K562 (cell line): Measurements from ENCODE around the gene RAMAC. TPM values are rescaled to one million over a fixed set of nuclear protein-coding genes. Genes with fewer than 3 reads are reported as not detected.

Experiments used
- ATAC-seq: fragments of 200-7000 bp; cut with Tn5 transposase; 3 replicates; pipeline ENCODE4 v1.9.1; 2020; ENCODE audit warnings: moderate library complexity
- BruUV-seq: library from RNA; stranded (reverse); fragments of 400-500 nt; replicated peaks from 2 replicates; lab custom pipeline; 2021; lab: Mats Ljungman, UMichigan
- CTCF ChIA-PET: fragments of 300-600 bp; formaldehyde crosslinking; extraction: SDS; loops from one replicate; lab custom pipeline; 2021; ENCODE audit warnings: low intra/inter-chr PET ratio; lab: Yijun Ruan, JAX
- POLR2A ChIA-PET: fragments of 300-600, 350-650 bp; sonication (Branson Sonifier 250); formaldehyde crosslinking; extraction: SDS; loops from one replicate; lab custom pipeline; 2021; ENCODE audit warnings: antibody characterized with exemption, inconsistent platforms; lab: Yijun Ruan, JAX
- DNase-seq, 4 experiments: peaks; one replicate each; pipeline versions ENCODE4 v3.0.0 to v3.0.0-alpha.2; 2011 to 2018; ENCODE audit warnings: low spot score in 3 of 4, mixed read lengths in 3 of 4; ENCODE audit errors: extremely low read depth in 1 of 4
- FAIRE-seq: peaks from 2 replicates; lab custom pipeline; 2011; peaks lifted over from hg19 to GRCh38; lab: Jason Lieb, UNC
- H2AFZ ChIP-seq: 2 replicates; pipeline ENCODE4 v1.6.0; 2011; ENCODE audit warnings: low read depth, low read length, control low read depth, inconsistent platforms
- H3K27ac ChIP-seq: fragments of 200-600 bp; 3 replicates; pipeline ENCODE4 v1.8.0; 2011; ENCODE audit warnings: low read depth, mild to moderate bottlenecking, control low read depth, inconsistent platforms, low read length, moderate library complexity, mixed read lengths; ENCODE audit errors: extremely low read depth
- H3K27me3 ChIP-seq, 2 experiments: fragments of 300-600 bp in 1 of 2; 2 replicates in 1 of 2; 3 replicates in 1 of 2; pipeline versions ENCODE4 v1.6.0 to v1.8.0; 2011; ENCODE audit warnings: inconsistent platforms in 2 of 2, low read length in 2 of 2, mild to moderate bottlenecking in 1 of 2, mixed read lengths in 1 of 2, moderate library complexity in 1 of 2; ENCODE audit not compliant: control insufficient read depth in 2 of 2, insufficient read depth in 2 of 2
- H3K36me3 ChIP-seq: fragments of 300-600 bp; 3 replicates; pipeline ENCODE4 v1.8.0; 2011; ENCODE audit warnings: mild to moderate bottlenecking, low read length, inconsistent platforms; ENCODE audit not compliant: control insufficient read depth, insufficient read depth
- H3K4me1 ChIP-seq, 2 experiments: fragments of 200-600 bp in 1 of 2; replicated peaks in 1 of 2; 2 replicates in 1 of 2; 3 replicates in 1 of 2; pipeline versions ENCODE4 v1.5.1 to v1.8.0; 2011; ENCODE audit warnings: inconsistent platforms in 2 of 2, low read length in 2 of 2, mild to moderate bottlenecking in 1 of 2, mixed read lengths in 1 of 2, moderate library complexity in 1 of 2; ENCODE audit not compliant: control insufficient read depth in 2 of 2, insufficient read depth in 2 of 2
- H3K4me2 ChIP-seq: 2 replicates; pipeline ENCODE4 v1.6.1; 2011; ENCODE audit warnings: low read length, control low read depth, inconsistent platforms, mixed read lengths; ENCODE audit not compliant: insufficient read depth
- H3K4me3 ChIP-seq: fragments of 200-600 bp; sonication (generic), shearing (Covaris generic); 2 replicates; pipeline ENCODE4 v1.5.1; 2016; ENCODE audit warnings: control low read depth, inconsistent platforms
- H3K79me2 ChIP-seq: fragments of 200-600 bp; 3 replicates; pipeline ENCODE4 v1.8.0; 2011; ENCODE audit warnings: low read length, inconsistent platforms; ENCODE audit not compliant: control insufficient read depth, insufficient read depth
- H3K9ac ChIP-seq, 2 experiments: 2 replicates each; pipeline versions ENCODE4 v1.6.0 to v1.6.1; 2011; ENCODE audit warnings: low read depth in 2 of 2, low read length in 2 of 2, control low read depth in 1 of 2, inconsistent platforms in 1 of 2, mild to moderate bottlenecking in 1 of 2, mixed read lengths in 1 of 2; ENCODE audit not compliant: insufficient read depth in 1 of 2
- H3K9me1 ChIP-seq: one replicate; pipeline ENCODE4 v1.6.0; 2011; ENCODE audit warnings: inconsistent platforms, mild to moderate bottlenecking, low read length, moderate library complexity; ENCODE audit not compliant: control insufficient read depth, insufficient read depth
- H3K9me3 ChIP-seq: replicated peaks from 2 replicates; pipeline ENCODE4 v1.5.1; 2011; ENCODE audit warnings: low read depth, low read length, inconsistent platforms; ENCODE audit not compliant: control insufficient read depth, insufficient read depth
- H4K20me1 ChIP-seq: replicated peaks from 2 replicates; pipeline ENCODE4 v1.6.1; 2011; ENCODE audit warnings: low read length, inconsistent platforms, mixed read lengths; ENCODE audit not compliant: control insufficient read depth, insufficient read depth
- ARID2 ChIP-seq: fragments of 450-650 bp; IDR thresholded peaks from 2 replicates; pipeline ENCODE4 v1.6.1; 2017; ENCODE audit warnings: antibody characterized with exemption, mild to moderate bottlenecking
- CBX1 ChIP-seq: sonication (generic); IDR thresholded peaks from 2 replicates; pipeline ENCODE4 v1.6.1; 2016; ENCODE audit warnings: antibody characterized with exemption, low read depth, mild to moderate bottlenecking
- JUND ChIP-seq, 2 experiments: IDR thresholded peaks; 2 replicates in 1 of 2; 3 replicates in 1 of 2; pipeline ENCODE4 v1.6.1; 2011; ENCODE audit warnings: borderline replicate concordance in 2 of 2, low read depth in 2 of 2, low read length in 2 of 2, improper control_type of control experiment in 1 of 2, missing biosample characterization in 1 of 2, missing genetic modification characterization in 1 of 2, missing genetic modification reagents in 1 of 2
- MYC ChIP-seq, 2 experiments: fragments of 250-450 bp in 1 of 2; sonication (Bioruptor Pico) in 1 of 2; IDR thresholded peaks; 2 replicates each; pipeline versions ENCODE4 v1.5.1 to v1.6.1; 2012 to 2021; ENCODE audit warnings: low read depth in 2 of 2, borderline replicate concordance in 1 of 2, improper control_type of control experiment in 1 of 2, low read length in 1 of 2, mild to moderate bottlenecking in 1 of 2, moderate library complexity in 1 of 2
- RAD21 ChIP-seq, 2 experiments: fragments of 250-450 bp in 1 of 2; fragments of 450-650 bp in 1 of 2; sonication (Bioruptor Pico) in 1 of 2; formaldehyde crosslinking in 1 of 2; IDR thresholded peaks in 1 of 2; conservative IDR thresholded peaks in 1 of 2; 2 replicates each; pipeline versions ENCODE4 v1.4.0 to v1.8.0; 2020 to 2022; ENCODE audit warnings: mild to moderate bottlenecking in 2 of 2, moderate library complexity in 1 of 2
- TAF1 ChIP-seq: IDR thresholded peaks from 2 replicates; pipeline ENCODE4 v1.6.1; 2011; ENCODE audit warnings: mild to moderate bottlenecking, low read length, moderate library complexity; ENCODE audit not compliant: insufficient read depth, control insufficient read depth, severe bottlenecking; ENCODE audit errors: extremely low read depth
- ZNF592 ChIP-seq: fragments of 450-650 bp; IDR thresholded peaks from 2 replicates; pipeline ENCODE4 v1.6.1; 2017; ENCODE audit warnings: antibody characterized with exemption, mild to moderate bottlenecking
- WGBS: fragments of 100-300 bp; shearing (Covaris generic); methylation state at CpG from one replicate; pipeline ENCODE4 v1.1.6; 2016; ENCODE audit warnings: low coverage, mixed read lengths; ENCODE audit not compliant: insufficient coverage; ENCODE audit errors: missing lambda C conversion rate; 5-methylcytosine and 5-hydroxymethylcytosine counted together
- in situ Hi-C: fragments of 300-500 bp; cut with MboI; formaldehyde crosslinking; loops from 4 replicates; pipeline ENCODE4 v1.15.0; 2018; ENCODE audit warnings: inconsistent platforms, mixed read lengths
- intact Hi-C: fragments of 100-400 bp; cut with micrococcal nuclease; formaldehyde crosslinking; loops from 2 replicates; pipeline ENCODE4 v1.14.2; 2022
- polyA plus RNA-seq, 8 experiments: library from polyadenylated mRNA; depleted of rRNA in 4 of 8; stranded (reverse) in 5 of 8; unstranded in 3 of 8; fragments of >200 nt; fragmentation: Nextera tagmentation in 2 of 8; fragmentation: Illumina TruSeq in 1 of 8; extraction: Ambion mirVana in 2 of 8; extraction: Trizol in 1 of 8; gene quantifications; 2 replicates each; pipeline versions ENCODE4 v1.2.1 to v1.2.3, GENCODE V29; 2011 to 2014; ENCODE audit warnings: inconsistent platforms in 1 of 8, missing spikeins in 1 of 8
- total RNA-seq, 7 experiments: library from RNA; depleted of rRNA in 6 of 7; stranded (reverse); fragments of >200 nt in 6 of 7; fragmentation: Illumina TruSeq in 2 of 7; extraction: Trizol in 2 of 7; gene quantifications; 2 replicates each; pipeline versions ENCODE4 v1.2.1 to v1.2.3, GENCODE V29; 2011 to 2021; ENCODE audit warnings: low replicate concordance in 1 of 7
- TF ChIP-seq, protein P1 (sequence below): sonication (generic); formaldehyde crosslinking; IDR thresholded peaks from 2 replicates; pipeline ENCODE4 v1.8.0; 2022; ENCODE audit warnings: mild to moderate bottlenecking, missing genetic modification reagents
- TF ChIP-seq, protein P2 (sequence below): sonication (generic); IDR thresholded peaks from 2 replicates; pipeline ENCODE4 v1.6.1; 2016

Gene RAMAC
- total and polyA plus RNA-seq, 9 of the 15 experiments (the other 6 are each of a cell fraction or from before 2014, with no cell fraction given), result 26.9 to 108 (median 38.4) TPM

DNA sequence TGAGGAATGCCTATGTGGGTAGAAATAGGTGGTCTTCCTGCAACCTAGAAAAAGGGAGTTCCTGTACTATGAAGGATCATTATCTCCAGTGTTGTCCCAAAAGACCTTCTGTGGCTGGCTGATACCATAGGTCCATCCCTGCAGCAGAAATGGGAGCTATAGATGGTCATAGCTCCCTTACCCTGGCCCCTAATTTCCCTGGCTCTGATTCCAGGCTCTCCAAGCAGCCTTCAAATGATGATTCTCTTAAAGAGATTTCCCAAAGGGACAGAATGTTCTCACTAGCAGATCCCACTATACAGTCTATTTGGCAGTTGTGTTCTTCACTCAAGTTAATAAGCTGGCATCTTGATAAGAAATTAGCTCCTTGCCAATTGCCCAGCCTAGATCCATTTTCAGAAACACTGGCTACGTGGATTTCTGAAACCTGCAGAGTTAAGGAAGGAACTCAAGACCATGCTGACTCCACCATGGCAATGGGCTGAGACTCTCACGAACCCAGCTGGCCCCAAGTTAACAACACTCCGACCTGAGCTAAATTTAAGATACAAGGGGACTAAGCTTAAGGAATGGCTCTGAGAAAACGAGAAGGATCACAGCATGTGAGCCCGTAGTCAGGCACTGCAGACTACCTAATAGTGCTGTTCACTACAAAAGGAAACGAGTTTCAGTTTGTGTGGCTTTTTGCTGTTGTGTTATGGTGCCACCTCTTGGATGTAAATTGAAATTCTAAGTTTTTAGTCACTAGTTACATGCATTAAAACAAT, 14.1 kb downstream of the RAMAC start:
- in situ Hi-C loops (loop anchor here (5.0 kb wide), 1 partner anchor 468 kb away; no protein-coding TSS in a partner anchor), intact Hi-C loops (loop anchor here (1.0 to 2.0 kb wide), 3 partner anchors 151 to 461 kb away; no protein-coding TSS in a partner anchor)
- H3K36me3 ChIP-seq, result peaks cover 4% of the 10 kb centered on the region; the same call in 1 of the 3 replicates
- peak overlapping the region; percentile 59 for H3K4me2 ChIP-seq
- no peaks in the 10 kb centered on the region for H3K79me2 ChIP-seq
- CTCF ChIA-PET, result interaction anchor here (0.8 to 2.1 kb wide), 3 partner anchors 151 to 415 kb away, joined by 3 to 14 read pairs (median 6); no protein-coding TSS in a partner anchor
- no peaks in the 10 kb centered on the region for H3K9me1 ChIP-seq
- H3K27ac ChIP-seq, result peak overlapping the region; percentile 2; the same call in 1 of the 3 replicates
- DNase-seq, result peak; percentile 27 to 67 (median 42)
- no peak overlapping the region for H3K4me3 ChIP-seq
- BruUV-seq, result no TSS peak
- no peaks in the 10 kb centered on the region for H3K27me3 ChIP-seq
- H3K9ac ChIP-seq, result peak overlapping the region in 1 of 2 experiments; percentile 5; a peak in 1 of 4 replicates
- FAIRE-seq, result peak; percentile 92
- H3K9me3 ChIP-seq, result no peaks in the 10 kb centered on the region
- H4K20me1 ChIP-seq, result no peaks in the 10 kb centered on the region
- peak; percentile 92 for ATAC-seq
- H2AFZ ChIP-seq, result peak overlapping the region; percentile 57
- POLR2A ChIA-PET, result interaction anchor here (0.6 to 1.3 kb wide), 3 partner anchors 26 to 460 kb away, joined by 3 to 4 read pairs (median 3); partner anchors contain the start of gene RPS17
- 22% methylated on average over 6 of the region's 6 CpGs for WGBS
- H3K4me1 ChIP-seq, result peaks cover 0 to 5% of the 10 kb centered on the region in 2 experiments; a peak in 2 of 5 replicates
- TF ChIP-seq TAF1, result no peak
- no peak for TF ChIP-seq CBX1
- peak; percentile 39; the same call in 1 of the 2 replicates for TF ChIP-seq ARID2
- TF ChIP-seq, protein P1, sequence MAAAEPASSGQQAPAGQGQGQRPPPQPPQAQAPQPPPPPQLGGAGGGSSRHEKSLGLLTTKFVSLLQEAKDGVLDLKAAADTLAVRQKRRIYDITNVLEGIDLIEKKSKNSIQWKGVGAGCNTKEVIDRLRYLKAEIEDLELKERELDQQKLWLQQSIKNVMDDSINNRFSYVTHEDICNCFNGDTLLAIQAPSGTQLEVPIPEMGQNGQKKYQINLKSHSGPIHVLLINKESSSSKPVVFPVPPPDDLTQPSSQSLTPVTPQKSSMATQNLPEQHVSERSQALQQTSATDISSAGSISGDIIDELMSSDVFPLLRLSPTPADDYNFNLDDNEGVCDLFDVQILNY (CRISPR knock-in tag), result 0 out of 2 replicates have a peak, but pooled peaks have one; percentile 34
- peak; percentile 91 to 96 for TF ChIP-seq RAD21 (CRISPR knock-in tag; conservative IDR thresholded peaks at IDR 0.05 in 1 of 2, IDR thresholded peaks at IDR 0.05 in 1 of 2)
- TF ChIP-seq ZNF592, result 0 out of 2 replicates have a peak, but pooled peaks have one; percentile 39
- 0 out of 2 replicates have a peak, but pooled peaks have one; percentile 15 for TF ChIP-seq MYC (IDR thresholded peaks at IDR 0.05; ENCODE audit: low read depth, low read length)
- TF ChIP-seq MYC (CRISPR knock-in tag; IDR thresholded peaks at IDR 0.05; ENCODE audit: borderline replicate concordance, low read depth), result no peak
- TF ChIP-seq JUND (IDR thresholded peaks at IDR 0.05; ENCODE audit: borderline replicate concordance, low read depth, low read length), result no peak; the same call in 1 of the 2 replicates
- TF ChIP-seq JUND (tag; IDR thresholded peaks at IDR 0.05; ENCODE audit: borderline replicate concordance, low read depth, low read length), result peak; percentile 11; the same call in 1 of the 3 replicates
- TF ChIP-seq, protein P2, sequence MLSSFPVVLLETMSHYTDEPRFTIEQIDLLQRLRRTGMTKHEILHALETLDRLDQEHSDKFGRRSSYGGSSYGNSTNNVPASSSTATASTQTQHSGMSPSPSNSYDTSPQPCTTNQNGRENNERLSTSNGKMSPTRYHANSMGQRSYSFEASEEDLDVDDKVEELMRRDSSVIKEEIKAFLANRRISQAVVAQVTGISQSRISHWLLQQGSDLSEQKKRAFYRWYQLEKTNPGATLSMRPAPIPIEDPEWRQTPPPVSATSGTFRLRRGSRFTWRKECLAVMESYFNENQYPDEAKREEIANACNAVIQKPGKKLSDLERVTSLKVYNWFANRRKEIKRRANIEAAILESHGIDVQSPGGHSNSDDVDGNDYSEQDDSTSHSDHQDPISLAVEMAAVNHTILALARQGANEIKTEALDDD, result peak; percentile 73
